Testis (tissue), 2 donors: ENCODE data around the gene BACH2.

Experiments used
- CTCF ChIP-seq, 3 experiments: fragments of 450-650 bp in 2 of 3; fragments of 200-600 bp in 1 of 3; sonication (generic) in 1 of 3; IDR thresholded peaks; one replicate each; pipeline ENCODE4 v1.5.1; 2016 to 2019; ENCODE audit warnings: antibody characterized with exemption in 3 of 3, mild to moderate bottlenecking in 2 of 3, moderate library complexity in 1 of 3
- POLR2A ChIP-seq: fragments of 450-650 bp; IDR thresholded peaks from one replicate; pipeline ENCODE4 v1.6.1; 2017; ENCODE audit warnings: antibody characterized with exemption, mild to moderate bottlenecking, moderate library complexity

GRCh38 chr6:90146921-90147649, 149.6 kb downstream of the BACH2 start:
- TF ChIP-seq CTCF (IDR thresholded peaks at IDR 0.05): no peak
- no peak for TF ChIP-seq POLR2A
